H1 (cell line): ENCODE results near the gene DYNC1H1. TPM values are rescaled to one million over a fixed set of nuclear protein-coding genes. Genes with fewer than 3 reads are reported as not detected.

Source experiments
- CTCF ChIA-PET: fragments of 300-600 bp; sonication (Branson Sonifier 250); formaldehyde crosslinking; loops from one replicate; lab custom pipeline; 2021; ENCODE audit not compliant: partially characterized antibody; lab: Charles Lee
- POLR2A ChIA-PET: fragments of 300-600 bp; sonication (Branson Sonifier 250); formaldehyde crosslinking; loops from one replicate; lab custom pipeline; 2021; ENCODE audit warnings: inconsistent platforms; ENCODE audit not compliant: partially characterized antibody; lab: Charles Lee
- DNase-seq, 2 experiments: peaks; one replicate each; pipeline versions ENCODE4 v3.0.0 to v3.0.0-alpha.2; 2010 to 2022; ENCODE audit warnings: low spot score in 2 of 2, low read depth in 1 of 2, mixed read lengths in 1 of 2
- FAIRE-seq: peaks from 2 replicates; lab custom pipeline; 2011; peaks lifted over from hg19 to GRCh38; lab: Jason Lieb, UNC
- H2AFZ ChIP-seq: 2 replicates; pipeline ENCODE4 v1.8.1; 2012; ENCODE audit warnings: low read length, inconsistent platforms
- H2AK5ac ChIP-seq: 2 replicates; pipeline ENCODE4 v1.6.1; 2013; ENCODE audit warnings: low read depth, low read length
- H2BK120ac ChIP-seq: replicated peaks from 2 replicates; pipeline ENCODE3; 2013; ENCODE audit warnings: low read depth, low read length, inconsistent platforms
- H2BK12ac ChIP-seq: 2 replicates; pipeline ENCODE4 v1.6.1; 2013; ENCODE audit warnings: low read depth, low read length
- H2BK15ac ChIP-seq: 2 replicates; pipeline ENCODE4 v1.6.1; 2013; ENCODE audit warnings: low read length
- H2BK20ac ChIP-seq: 2 replicates; pipeline ENCODE4 v1.6.1; 2013; ENCODE audit warnings: low read length
- H2BK5ac ChIP-seq: 2 replicates; pipeline ENCODE4 v1.6.1; 2013; ENCODE audit warnings: low read depth, low read length
- H3K14ac ChIP-seq: 2 replicates; pipeline ENCODE4 v1.6.1; 2013; ENCODE audit warnings: inconsistent platforms; ENCODE audit not compliant: insufficient read length
- H3K18ac ChIP-seq: 2 replicates; pipeline ENCODE4 v1.6.1; 2013; ENCODE audit warnings: low read length; ENCODE audit errors: extremely low read depth
- H3K23ac ChIP-seq: 2 replicates; pipeline ENCODE4 v1.6.1; 2013; ENCODE audit warnings: inconsistent platforms; ENCODE audit not compliant: insufficient read length
- H3K23me2 ChIP-seq: 2 replicates; pipeline ENCODE4 v1.6.1; 2013; ENCODE audit warnings: low read depth, low read length
- H3K27ac ChIP-seq: 2 replicates; pipeline ENCODE4 v1.6.1; 2011; ENCODE audit warnings: low read depth, low read length, inconsistent platforms
- H3K27me3 ChIP-seq, 4 experiments: replicated peaks in 1 of 4; 1 replicate in 1 of 4; 2 replicates in 3 of 4; pipeline versions ENCODE4 v1.6.1 to v1.8.1; 2011 to 2013; ENCODE audit warnings: low read length in 3 of 4, mild to moderate bottlenecking in 3 of 4, inconsistent platforms in 2 of 4, mixed read lengths in 2 of 4, moderate library complexity in 1 of 4; ENCODE audit not compliant: control insufficient read depth in 3 of 4, insufficient read depth in 3 of 4; ENCODE audit errors: extremely low read depth in 1 of 4
- H3K36me3 ChIP-seq, 4 experiments: 2 replicates each; pipeline versions ENCODE4 v1.6.1 to v1.8.1; 2011 to 2013; ENCODE audit warnings: mild to moderate bottlenecking in 4 of 4, low read length in 3 of 4, moderate library complexity in 2 of 4, control low read depth in 1 of 4, inconsistent platforms in 1 of 4; ENCODE audit not compliant: insufficient read depth in 4 of 4, control insufficient read depth in 2 of 4
- H3K4ac ChIP-seq: replicated peaks from 2 replicates; pipeline ENCODE3; 2013; ENCODE audit warnings: low read length, low read depth, mixed read lengths, inconsistent platforms; ENCODE audit not compliant: insufficient read length
- H3K4me1 ChIP-seq, 4 experiments: replicated peaks in 1 of 4; 1 replicate in 1 of 4; 2 replicates in 3 of 4; pipeline versions ENCODE4 v1.6.1 to v1.8.1; 2011 to 2013; ENCODE audit warnings: low read length in 3 of 4, inconsistent platforms in 2 of 4, mixed read lengths in 1 of 4; ENCODE audit not compliant: insufficient read depth in 4 of 4, control insufficient read depth in 3 of 4
- H3K4me2 ChIP-seq, 2 experiments: 2 replicates each; pipeline versions ENCODE4 v1.6.1 to v1.8.1; 2011 to 2013; ENCODE audit warnings: low read depth in 2 of 2, low read length in 2 of 2, control low read depth in 1 of 2, inconsistent platforms in 1 of 2, mild to moderate bottlenecking in 1 of 2; ENCODE audit not compliant: insufficient read depth in 1 of 2
- H3K4me3 ChIP-seq, 4 experiments: fragments of 200-600, 300-600 bp in 1 of 4; sonication (generic), shearing (Covaris generic), sonication (Bioruptor Twin) in 1 of 4; 2 replicates each; pipeline versions ENCODE4 v1.5.1 to v1.8.1; 2011 to 2016; ENCODE audit warnings: low read length in 4 of 4, low read depth in 3 of 4, control low read depth in 2 of 4, inconsistent platforms in 2 of 4, mild to moderate bottlenecking in 2 of 4, mixed read lengths in 1 of 4, moderate library complexity in 1 of 4; ENCODE audit not compliant: insufficient read depth in 2 of 4; ENCODE audit errors: extremely low read depth in 1 of 4
- H3K56ac ChIP-seq: replicated peaks from 2 replicates; pipeline ENCODE3; 2013; ENCODE audit warnings: low read depth, mild to moderate bottlenecking, mixed read lengths, low read length, inconsistent platforms; ENCODE audit not compliant: insufficient read length
- H3K79me1 ChIP-seq: 2 replicates; pipeline ENCODE4 v1.6.1; 2013; ENCODE audit warnings: low read depth, low read length, control low read depth
- H3K79me2 ChIP-seq, 2 experiments: 2 replicates each; pipeline versions ENCODE4 v1.6.1 to v1.8.1; 2012 to 2013; ENCODE audit warnings: low read length in 2 of 2, mild to moderate bottlenecking in 2 of 2, inconsistent platforms in 1 of 2; ENCODE audit not compliant: insufficient read depth in 2 of 2, control insufficient read depth in 1 of 2
- H3K9ac ChIP-seq, 4 experiments: replicated peaks in 1 of 4; 1 replicate in 1 of 4; 2 replicates in 3 of 4; pipeline versions ENCODE4 v1.6.1 to v1.8.1; 2011 to 2013; ENCODE audit warnings: low read depth in 3 of 4, low read length in 3 of 4, control low read depth in 2 of 4, mild to moderate bottlenecking in 2 of 4, moderate library complexity in 2 of 4, inconsistent platforms in 1 of 4; ENCODE audit errors: extremely low read depth in 1 of 4
- H3K9me3 ChIP-seq, 2 experiments: 2 replicates each; pipeline versions ENCODE4 v1.6.1 to v1.8.1; 2012 to 2013; ENCODE audit warnings: mild to moderate bottlenecking in 2 of 2, moderate library complexity in 2 of 2, control low read depth in 1 of 2, inconsistent platforms in 1 of 2, low read depth in 1 of 2, low read length in 1 of 2, mixed read lengths in 1 of 2; ENCODE audit not compliant: insufficient read depth in 2 of 2
- H4K20me1 ChIP-seq, 2 experiments: replicated peaks in 1 of 2; 2 replicates each; pipeline versions ENCODE3 to v1.8.1; 2011 to 2013; ENCODE audit warnings: inconsistent platforms in 2 of 2, low read length in 2 of 2, mild to moderate bottlenecking in 1 of 2; ENCODE audit not compliant: insufficient read depth in 2 of 2, control insufficient read depth in 1 of 2
- H4K5ac ChIP-seq: 2 replicates; pipeline ENCODE4 v1.6.1; 2013; ENCODE audit warnings: low read length, low read depth, mixed read lengths, inconsistent platforms; ENCODE audit not compliant: insufficient read length
- H4K8ac ChIP-seq: 2 replicates; pipeline ENCODE4 v1.8.0; 2013; ENCODE audit warnings: mild to moderate bottlenecking, moderate library complexity, low read length, inconsistent platforms; ENCODE audit not compliant: insufficient read depth; ENCODE audit errors: extremely low read depth
- H4K91ac ChIP-seq: replicated peaks from 2 replicates; pipeline ENCODE3; 2013; ENCODE audit warnings: low read length, mixed read lengths, inconsistent platforms; ENCODE audit not compliant: insufficient read length
- EP300 ChIP-seq, 2 experiments: IDR thresholded peaks; 1 replicate in 1 of 2; 2 replicates in 1 of 2; pipeline ENCODE4 v1.6.1; 2011 to 2012; ENCODE audit warnings: low read depth in 2 of 2, low read length in 2 of 2, mild to moderate bottlenecking in 2 of 2, borderline replicate concordance in 1 of 2, inconsistent platforms in 1 of 2, moderate library complexity in 1 of 2
- KDM5A ChIP-seq: fragments of 200-600 bp; IDR thresholded peaks from 2 replicates; pipeline ENCODE4 v1.7.1; 2012; ENCODE audit warnings: mild to moderate bottlenecking, low read length, inconsistent platforms, mixed read lengths
- MAX ChIP-seq: IDR thresholded peaks from 2 replicates; pipeline ENCODE4 v1.6.1; 2012; ENCODE audit warnings: inconsistent platforms
- PHF8 ChIP-seq: fragments of 200-600 bp; sonication (generic); conservative IDR thresholded peaks from 2 replicates; pipeline ENCODE4 v1.7.1; 2012; ENCODE audit warnings: low read depth, mild to moderate bottlenecking, inconsistent platforms, low read length, moderate library complexity
- RBBP5 ChIP-seq: IDR thresholded peaks from 2 replicates; pipeline ENCODE4 v1.7.1; 2012; ENCODE audit warnings: low read depth, mild to moderate bottlenecking, inconsistent platforms, low read length, moderate library complexity, borderline replicate concordance
- RNF2 ChIP-seq: fragments of 200-900, 300-1000 bp; sonication (generic); IDR thresholded peaks from 2 replicates; pipeline ENCODE4 v1.7.1; 2016; ENCODE audit warnings: borderline replicate concordance, low read depth, mild to moderate bottlenecking, antibody characterized with exemption, low read length; ENCODE audit not compliant: poor library complexity, severe bottlenecking; ENCODE audit errors: missing control alignments
- RXRA ChIP-seq: IDR thresholded peaks from 2 replicates; pipeline ENCODE4 v1.6.1; 2011; ENCODE audit warnings: low read depth, mild to moderate bottlenecking, low read length, moderate library complexity; ENCODE audit not compliant: insufficient read depth
- SAP30 ChIP-seq: fragments of 300-600 bp; sonication (generic); IDR thresholded peaks from 2 replicates; pipeline ENCODE4 v1.7.1; 2012; ENCODE audit warnings: low read length, moderate library complexity, mild to moderate bottlenecking, inconsistent platforms; ENCODE audit not compliant: insufficient read depth, insufficient replicate concordance
- SIRT6 ChIP-seq: IDR thresholded peaks from one replicate; pipeline ENCODE4 v1.7.1; 2012; ENCODE audit warnings: low read length, inconsistent platforms
- WGBS, 2 experiments: shearing (Covaris generic) in 1 of 2; methylation state at CpG; one replicate each; pipeline versions ENCODE4 v1.1.6 to v1.1.7; 2013 to 2015; ENCODE audit warnings: low lambda C conversion rate in 2 of 2, mixed read lengths in 2 of 2, inconsistent platforms in 1 of 2, low coverage in 1 of 2, missing lambda C conversion rate in 1 of 2; ENCODE audit not compliant: insufficient replicate concordance in 2 of 2, insufficient coverage in 1 of 2, insufficient read length in 1 of 2; ENCODE audit errors: extremely low coverage in 1 of 2, missing lambda C conversion rate in 1 of 2; 5-methylcytosine and 5-hydroxymethylcytosine counted together
- polyA plus RNA-seq, 7 experiments: library from polyadenylated mRNA; depleted of rRNA in 3 of 7; stranded (reverse) in 5 of 7; unstranded in 2 of 7; fragments of >200 nt in 5 of 7; fragments of 200-250 nt in 2 of 7; gene quantifications; 1 replicate in 5 of 7; 2 replicates in 1 of 7; 4 replicates in 1 of 7; pipeline versions ENCODE4 v1.2.1 to v1.2.3, GENCODE V29; 2011 to 2013; ENCODE audit warnings: missing spikeins in 2 of 7, mixed read lengths in 2 of 7
- total RNA-seq: library from RNA; stranded (reverse); fragmentation: NEBNext Ultra II Directional; extraction: Animal tissue kit (Norgen Biotek cat#: 25700); gene quantifications from 2 replicates; pipeline ENCODE4 v1.2.1, GENCODE V29; 2021
- TF ChIP-seq, protein P1 (sequence below): IDR thresholded peaks from 2 replicates; pipeline ENCODE4 v1.6.1; 2012; ENCODE audit warnings: inconsistent platforms

DYNC1H1 gene
- total and polyA plus RNA-seq, 2 of the 8 experiments (the other 6 are each of a cell fraction or from before 2014, with no cell fraction given), result 238 to 387 TPM

DNA sequence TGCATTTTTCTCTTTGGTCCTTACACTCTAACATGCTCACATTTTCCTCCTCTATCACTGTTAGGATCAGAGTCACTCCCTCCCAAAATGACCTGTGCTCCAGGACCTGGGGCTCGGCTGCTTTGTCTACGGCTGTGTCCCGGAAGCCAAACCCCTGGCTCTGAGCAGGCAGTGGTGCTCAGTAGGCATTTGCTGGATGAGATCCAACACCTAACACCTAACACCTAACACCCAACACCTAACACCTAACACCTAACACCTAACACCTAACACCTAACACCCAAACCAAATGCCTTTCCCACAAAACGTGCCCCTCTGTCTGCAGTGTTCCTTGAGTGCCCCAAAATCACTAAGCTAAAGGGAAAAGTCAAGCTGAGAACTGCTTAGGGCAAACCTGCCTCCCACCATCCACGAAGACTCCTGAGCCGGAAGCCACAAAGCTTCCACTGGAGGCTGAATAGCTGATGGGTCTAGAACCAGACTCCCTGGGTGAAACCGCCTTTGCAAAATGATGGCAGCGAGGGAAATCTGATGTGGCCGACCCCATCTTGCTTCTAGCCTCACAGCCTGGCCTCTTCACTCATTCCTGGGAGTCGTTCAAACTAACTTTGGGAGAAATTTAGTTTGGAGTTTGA, 93.2 kb downstream of the DYNC1H1 start:
- Histone ChIP-seq H3K9me3 (no peaks in the 10 kb centered on the region), H3K27me3 (no peaks in the 10 kb centered on the region), H2BK20ac (no peak overlapping the region), H3K14ac (no peak overlapping the region), H3K9ac (no peak overlapping the region), H2BK12ac (peak overlapping the region; percentile 55; the same call in 1 of the 2 replicates), H2BK120ac (no peak overlapping the region), H2BK5ac (peak overlapping the region; percentile 0; the same call in 1 of the 2 replicates), H3K4me1 (peaks cover 0 to 11% (median 5%) of the 10 kb centered on the region in 4 experiments; a peak in 5 of 7 replicates), H3K23ac (no peak overlapping the region), H3K18ac (no peak overlapping the region), H3K56ac (no peak overlapping the region), H3K4ac (no peak overlapping the region), H2AK5ac (no peak overlapping the region), H3K36me3 (peaks cover 0 to 3% (median 1%) of the 10 kb centered on the region in 4 experiments; a peak in 2 of 8 replicates), H2BK15ac (peak overlapping the region; percentile 31; the same call in 1 of the 2 replicates), H3K23me2 (no peaks in the 10 kb centered on the region; the same call in 1 of the 2 replicates), H2AFZ (peak overlapping the region; percentile 20; the same call in 1 of the 2 replicates), H4K20me1 (peaks cover 0 to 5% of the 10 kb centered on the region in 2 experiments), H4K91ac (peak overlapping the region; percentile 90), H4K5ac (no peak overlapping the region), H3K4me3 (no peak overlapping the region), H3K27ac (no peak overlapping the region), H3K4me2 (no peak overlapping the region), H4K8ac (no peak overlapping the region), H3K79me1 (0 out of 2 replicates have a peak, but pooled peaks cover 3% of the 10 kb centered on the region), H3K79me2 (no peaks in the 10 kb centered on the region)
- DNase-seq (no peak), FAIRE-seq (no peak)
- ChIA-PET POLR2A (interaction anchor here (0.6 to 1.1 kb wide), 4 partner anchors 21 to 279 kb away, joined by 3 read pairs; no protein-coding TSS in a partner anchor), CTCF (interaction anchor here (1.3 to 2.1 kb wide), 2 partner anchors 8 to 39 kb away, joined by 4 to 8 read pairs; no protein-coding TSS in a partner anchor)
- WGBS, 2 experiments, result 83% methylated on average over 10 of the region's 10 CpGs; no CpG with 5 or more reads in 1 of the 2 experiments
- TF ChIP-seq EP300 (IDR thresholded peaks at IDR 0.05; ENCODE audit: borderline replicate concordance in 1 of 2, low read depth in 2 of 2, low read length in 2 of 2) (no peak), RBBP5 (no peak), RNF2 (no peak), SIRT6 (no peak), KDM5A (no peak), PHF8 (no peak), RXRA (no peak), MAX (no peak), SAP30 (no peak)
- TF ChIP-seq, protein P1, sequence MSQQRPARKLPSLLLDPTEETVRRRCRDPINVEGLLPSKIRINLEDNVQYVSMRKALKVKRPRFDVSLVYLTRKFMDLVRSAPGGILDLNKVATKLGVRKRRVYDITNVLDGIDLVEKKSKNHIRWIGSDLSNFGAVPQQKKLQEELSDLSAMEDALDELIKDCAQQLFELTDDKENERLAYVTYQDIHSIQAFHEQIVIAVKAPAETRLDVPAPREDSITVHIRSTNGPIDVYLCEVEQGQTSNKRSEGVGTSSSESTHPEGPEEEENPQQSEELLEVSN, result no peak
